Endothelial cell (in vitro differentiated cells): ENCODE data around the gene GGTLC1. TPM values are rescaled to one million over a fixed set of nuclear protein-coding genes. Genes with fewer than 3 reads are reported as not detected.
A peak's percentile ranks its signal among the peaks of the same experiment; 100 is the strongest.
"Not testable (repeated sequence)": the region's sequence is repeated elsewhere in the genome, so short reads cannot be mapped to it uniquely, and the experiment has no call there.

Experiments
- DNase-seq: peaks from one replicate; pipeline ENCODE4 v3.0.0; 2021; ENCODE audit warnings: low spot score
- H3K27ac Mint-ChIP-seq: one replicate; pipeline ENCODE4 v1.8.0; 2021; ENCODE audit warnings: mixed read lengths, inconsistent platforms; ENCODE audit not compliant: unreplicated experiment
- H3K27me3 Mint-ChIP-seq: one replicate; pipeline ENCODE4 v1.8.0; 2021; ENCODE audit warnings: mild to moderate bottlenecking, moderate library complexity, mixed read lengths, inconsistent platforms; ENCODE audit not compliant: unreplicated experiment
- H3K36me3 Mint-ChIP-seq: one replicate; pipeline ENCODE4 v1.8.0; 2021; ENCODE audit warnings: mild to moderate bottlenecking, low read depth, mixed read lengths, inconsistent platforms; ENCODE audit not compliant: unreplicated experiment
- H3K4me1 Mint-ChIP-seq: one replicate; pipeline ENCODE4 v1.8.0; 2021; ENCODE audit warnings: mild to moderate bottlenecking, mixed read lengths, inconsistent platforms; ENCODE audit not compliant: unreplicated experiment
- H3K4me3 Mint-ChIP-seq: one replicate; pipeline ENCODE4 v1.8.0; 2021; ENCODE audit warnings: mild to moderate bottlenecking, mixed read lengths, inconsistent platforms; ENCODE audit not compliant: unreplicated experiment
- H3K9me3 Mint-ChIP-seq: one replicate; pipeline ENCODE4 v1.8.0; 2021; ENCODE audit warnings: mixed read lengths, inconsistent platforms; ENCODE audit not compliant: unreplicated experiment
- CTCF ChIP-seq: fragments of 200-600 bp; sonication (generic); IDR thresholded peaks from one replicate; pipeline ENCODE4 v1.5.0; 2021; ENCODE audit warnings: antibody characterized with exemption; ENCODE audit not compliant: unreplicated experiment
- total RNA-seq: library from RNA; stranded (reverse); fragmentation: NEBNext Ultra II Directional; extraction: Animal tissue kit (Norgen Biotek cat#: 25700); gene quantifications from one replicate; pipeline ENCODE4 v1.2.1, GENCODE V29; 2021; ENCODE audit not compliant: unreplicated experiment

The GGTLC1 gene
- total RNA-seq, 1 donor from 2014 or later = not detected

- not testable (repeated sequence) for H3K36me3 Mint-ChIP-seq, H3K27ac Mint-ChIP-seq, H3K4me3 Mint-ChIP-seq, H3K27me3 Mint-ChIP-seq, DNase-seq, H3K9me3 Mint-ChIP-seq, H3K4me1 Mint-ChIP-seq
- peak; percentile 37 for TF ChIP-seq CTCF
Observed at GRCh38 chr20:23984476-23985023, 4.0 kb downstream of the GGTLC1 start.

- not testable (repeated sequence) for H3K4me3 Mint-ChIP-seq, H3K36me3 Mint-ChIP-seq, H3K9me3 Mint-ChIP-seq, H3K4me1 Mint-ChIP-seq, H3K27me3 Mint-ChIP-seq, H3K27ac Mint-ChIP-seq, DNase-seq
Observed at GRCh38 chr20:23982112-23983018, 6.2 kb downstream of the GGTLC1 start.

GRCh38 chr20:23981526-23981925 is 7.1 kb downstream of the GGTLC1 start:
- not testable (repeated sequence) for DNase-seq, H3K4me1 Mint-ChIP-seq, H3K36me3 Mint-ChIP-seq, H3K27me3 Mint-ChIP-seq, H3K4me3 Mint-ChIP-seq, H3K9me3 Mint-ChIP-seq, H3K27ac Mint-ChIP-seq

GRCh38 chr20:23981014-23981413 is 7.6 kb downstream of the GGTLC1 start:
- not testable (repeated sequence) for DNase-seq, H3K27ac Mint-ChIP-seq, H3K4me1 Mint-ChIP-seq, H3K9me3 Mint-ChIP-seq, H3K36me3 Mint-ChIP-seq, H3K4me3 Mint-ChIP-seq, H3K27me3 Mint-ChIP-seq

- H3K27me3 Mint-ChIP-seq, DNase-seq, H3K4me3 Mint-ChIP-seq, H3K9me3 Mint-ChIP-seq, H3K27ac Mint-ChIP-seq, H3K4me1 Mint-ChIP-seq, H3K36me3 Mint-ChIP-seq: not testable (repeated sequence)
Observed at GRCh38 chr20:23979899-23980811, 8.4 kb downstream of the GGTLC1 start.

GRCh38 chr20:23979380-23979779 is 9.2 kb downstream of the GGTLC1 start:
- not testable (repeated sequence) for H3K4me3 Mint-ChIP-seq, H3K36me3 Mint-ChIP-seq, H3K27ac Mint-ChIP-seq, H3K4me1 Mint-ChIP-seq, H3K9me3 Mint-ChIP-seq, DNase-seq, H3K27me3 Mint-ChIP-seq

GRCh38 chr20:23978457-23978856 is 10.1 kb downstream of the GGTLC1 start:
- H3K4me3 Mint-ChIP-seq = not testable (repeated sequence)

More at GRCh38 chr20:23978457-23978856, 10.1 kb downstream of the GGTLC1 start:
- H3K27me3 Mint-ChIP-seq, H3K27ac Mint-ChIP-seq, H3K9me3 Mint-ChIP-seq, H3K36me3 Mint-ChIP-seq, H3K4me1 Mint-ChIP-seq: not testable (repeated sequence)
- peak; percentile 45 for DNase-seq
